Stimulated activated CD8-positive, alpha-beta memory T cell treated with anti-CD3 and anti-CD28 coated beads, Interleukin-2, amount 100 ng/mL, for 1 hour (primary cell): ENCODE data around the gene LEMD1.

Experiments
- DNase-seq, 2 donors: peaks; one replicate each; pipeline ENCODE4 v3.0.0-alpha.2; 2020; ENCODE audit warnings: low read depth in 2 of 2

LEMD1 gene

GRCh38 chr1:205355075-205355453 is 66.8 kb downstream of the LEMD1 start:
- no peak for DNase-seq

GRCh38 chr1:205354259-205355074 is 67.4 kb downstream of the LEMD1 start:
- DNase-seq: peak; percentile 11 to 35

- DNase-seq: no peak
These were observed 68.2 kb downstream of the LEMD1 start for GRCh38 chr1:205353612-205354011.

- no peak for DNase-seq
These were observed 68.7 kb downstream of the LEMD1 start for GRCh38 chr1:205353191-205353590.

GRCh38 chr1:205351984-205352713 is 69.7 kb downstream of the LEMD1 start:
- DNase-seq: no peak

GRCh38 chr1:205350691-205351141 is 71.1 kb downstream of the LEMD1 start:
- no peak for DNase-seq

- DNase-seq: no peak
These were observed 71.7 kb downstream of the LEMD1 start for GRCh38 chr1:205350124-205350523.

- DNase-seq: no peak
These were observed 73.0 kb downstream of the LEMD1 start for GRCh38 chr1:205348554-205349487.

- DNase-seq: no peak
These were observed 74.8 kb downstream of the LEMD1 start for GRCh38 chr1:205346956-205347574.

- no peak for DNase-seq
These were observed 76.1 kb downstream of the LEMD1 start for GRCh38 chr1:205345761-205346160.

- peak in 1 of 2 donors; percentile 17 for DNase-seq
These were observed 77.6 kb downstream of the LEMD1 start for GRCh38 chr1:205344066-205344928.

GRCh38 chr1:205343431-205344065 is 78.3 kb downstream of the LEMD1 start:
- DNase-seq: no peak

GRCh38 chr1:205342986-205343385 is 78.9 kb downstream of the LEMD1 start:
- no peak for DNase-seq

GRCh38 chr1:205340676-205341075 is 81.2 kb downstream of the LEMD1 start:
- no peak for DNase-seq

GRCh38 chr1:205339717-205340116 is 82.1 kb downstream of the LEMD1 start:
- DNase-seq: no peak

GRCh38 chr1:205339197-205339702 is 82.6 kb downstream of the LEMD1 start:
- DNase-seq: no peak

- DNase-seq: no peak
These were observed 83.8 kb downstream of the LEMD1 start for GRCh38 chr1:205338011-205338410.

- no peak for DNase-seq
These were observed 84.4 kb downstream of the LEMD1 start for GRCh38 chr1:205337481-205337880.

GRCh38 chr1:205335692-205336091 is 86.2 kb downstream of the LEMD1 start:
- DNase-seq: peak; percentile 50 to 60
